ENCODE data around the gene USH1C.

Gene USH1C

DNA sequence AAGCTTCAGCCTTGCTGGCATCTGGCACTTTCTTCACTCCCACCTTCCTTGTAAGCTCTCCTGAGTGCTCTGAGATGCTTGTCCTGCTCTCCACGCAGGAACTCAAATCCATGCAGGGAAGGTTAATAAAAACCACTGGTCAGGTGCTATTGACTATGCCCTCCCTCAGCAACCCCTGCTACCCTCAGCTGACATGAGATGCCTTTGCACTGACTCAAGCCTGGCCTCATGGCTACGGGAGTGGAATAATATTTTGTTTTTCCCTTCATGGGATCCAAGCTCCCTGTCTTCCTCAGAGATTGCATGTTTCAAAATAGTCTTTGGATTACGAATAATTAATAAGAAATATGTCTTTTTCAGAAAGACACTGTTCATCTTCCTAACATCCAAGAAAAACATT, 35.9 kb downstream of the USH1C start:
- Histone ChIP-seq H4K20me1 (ENCODE audit: insufficient read depth) (no peaks in the 10 kb centered on the region), H3K4me2 (no peak overlapping the region), H2AFZ (ENCODE audit: low read depth) (no peak overlapping the region), H3K36me3 (ENCODE audit: insufficient read depth) (no peaks in the 10 kb centered on the region), H3K9ac (no peak overlapping the region), H3K27me3 (ENCODE audit: insufficient read depth, low read depth) (no peaks in the 10 kb centered on the region), H3K79me2 (ENCODE audit: insufficient read depth, low read depth) (no peaks in the 10 kb centered on the region), H3K4me3 (IDR thresholded peaks at IDR 0.05; ENCODE audit: insufficient read depth, low read depth, low read length) (no peak overlapping the region), H3K4me1 (ENCODE audit: low read depth, poor library complexity, severe bottlenecking) (no peaks in the 10 kb centered on the region), H3K27ac (no peak overlapping the region)
- TF ChIP-seq, protein P1, sequence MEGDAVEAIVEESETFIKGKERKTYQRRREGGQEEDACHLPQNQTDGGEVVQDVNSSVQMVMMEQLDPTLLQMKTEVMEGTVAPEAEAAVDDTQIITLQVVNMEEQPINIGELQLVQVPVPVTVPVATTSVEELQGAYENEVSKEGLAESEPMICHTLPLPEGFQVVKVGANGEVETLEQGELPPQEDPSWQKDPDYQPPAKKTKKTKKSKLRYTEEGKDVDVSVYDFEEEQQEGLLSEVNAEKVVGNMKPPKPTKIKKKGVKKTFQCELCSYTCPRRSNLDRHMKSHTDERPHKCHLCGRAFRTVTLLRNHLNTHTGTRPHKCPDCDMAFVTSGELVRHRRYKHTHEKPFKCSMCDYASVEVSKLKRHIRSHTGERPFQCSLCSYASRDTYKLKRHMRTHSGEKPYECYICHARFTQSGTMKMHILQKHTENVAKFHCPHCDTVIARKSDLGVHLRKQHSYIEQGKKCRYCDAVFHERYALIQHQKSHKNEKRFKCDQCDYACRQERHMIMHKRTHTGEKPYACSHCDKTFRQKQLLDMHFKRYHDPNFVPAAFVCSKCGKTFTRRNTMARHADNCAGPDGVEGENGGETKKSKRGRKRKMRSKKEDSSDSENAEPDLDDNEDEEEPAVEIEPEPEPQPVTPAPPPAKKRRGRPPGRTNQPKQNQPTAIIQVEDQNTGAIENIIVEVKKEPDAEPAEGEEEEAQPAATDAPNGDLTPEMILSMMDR (conservative IDR thresholded peaks at IDR 0.05; ENCODE audit: low read depth, low read length) = no peak

- no peaks in the 10 kb centered on the region for H3K4me1 ChIP-seq (ENCODE audit: low read depth, poor library complexity, severe bottlenecking)
- no peak overlapping the region for H3K4me2 ChIP-seq
- H3K4me3 ChIP-seq (IDR thresholded peaks at IDR 0.05; ENCODE audit: insufficient read depth, low read depth, low read length) = no peak overlapping the region
- H3K79me2 ChIP-seq (ENCODE audit: insufficient read depth, low read depth) = no peaks in the 10 kb centered on the region
- H2AFZ ChIP-seq (ENCODE audit: low read depth) = no peak overlapping the region
- TF ChIP-seq, protein P1 (conservative IDR thresholded peaks at IDR 0.05; ENCODE audit: low read depth, low read length) = no peak
- no peaks in the 10 kb centered on the region for H3K27me3 ChIP-seq (ENCODE audit: insufficient read depth, low read depth)
- H3K27ac ChIP-seq = no peak overlapping the region
- H3K9ac ChIP-seq = no peak overlapping the region
- H3K36me3 ChIP-seq (ENCODE audit: insufficient read depth) = no peaks in the 10 kb centered on the region
- no peaks in the 10 kb centered on the region for H4K20me1 ChIP-seq (ENCODE audit: insufficient read depth)
Measured at GRCh38 chr11:17507773-17508172, 36.4 kb downstream of the USH1C start.

GRCh38 chr11:17506942-17507341, 37.3 kb downstream of the USH1C start:
- Histone ChIP-seq H3K36me3 (ENCODE audit: insufficient read depth) (no peaks in the 10 kb centered on the region), H4K20me1 (ENCODE audit: insufficient read depth) (no peaks in the 10 kb centered on the region), H3K9ac (no peak overlapping the region), H3K4me1 (ENCODE audit: low read depth, poor library complexity, severe bottlenecking) (no peaks in the 10 kb centered on the region), H3K4me3 (IDR thresholded peaks at IDR 0.05; ENCODE audit: insufficient read depth, low read depth, low read length) (no peak overlapping the region), H2AFZ (ENCODE audit: low read depth) (no peak overlapping the region), H3K4me2 (no peak overlapping the region), H3K27me3 (ENCODE audit: insufficient read depth, low read depth) (no peaks in the 10 kb centered on the region), H3K79me2 (ENCODE audit: insufficient read depth, low read depth) (no peaks in the 10 kb centered on the region), H3K27ac (no peak overlapping the region)
- TF ChIP-seq, protein P1 (conservative IDR thresholded peaks at IDR 0.05; ENCODE audit: low read depth, low read length) = no peak

- H4K20me1 ChIP-seq (ENCODE audit: insufficient read depth) = no peaks in the 10 kb centered on the region
- no peak overlapping the region for H3K27ac ChIP-seq
- no peaks in the 10 kb centered on the region for H3K4me1 ChIP-seq (ENCODE audit: low read depth, poor library complexity, severe bottlenecking)
- H3K79me2 ChIP-seq (ENCODE audit: insufficient read depth, low read depth) = no peaks in the 10 kb centered on the region
- no peaks in the 10 kb centered on the region for H3K27me3 ChIP-seq (ENCODE audit: insufficient read depth, low read depth)
- H3K4me2 ChIP-seq = no peak overlapping the region
- H2AFZ ChIP-seq (ENCODE audit: low read depth) = no peak overlapping the region
- H3K4me3 ChIP-seq (IDR thresholded peaks at IDR 0.05; ENCODE audit: insufficient read depth, low read depth, low read length) = no peak overlapping the region
- no peak overlapping the region for H3K9ac ChIP-seq
- no peaks in the 10 kb centered on the region for H3K36me3 ChIP-seq (ENCODE audit: insufficient read depth)
- TF ChIP-seq, protein P1 (conservative IDR thresholded peaks at IDR 0.05; ENCODE audit: low read depth, low read length) = no peak
Measured at GRCh38 chr11:17506314-17506713, 37.9 kb downstream of the USH1C start.

Data from KMS-11 (cell line).